Suprapubic skin (tissue), 4 donors: ENCODE data around the gene PIK3CG. TPM values are rescaled to one million over a fixed set of nuclear protein-coding genes. Genes with fewer than 3 reads are reported as not detected.
"Not testable (repeated sequence)": the region's sequence is repeated elsewhere in the genome, so short reads cannot be mapped to it uniquely, and the experiment has no call there.

Experiments used
- DNase-seq, 2 donors: peaks; one replicate each; pipeline ENCODE4 v3.0.0-alpha.2; 2019; ENCODE audit warnings: low spot score in 2 of 2
- H3K27ac ChIP-seq: fragments of 200-600 bp; sonication (generic); one replicate; pipeline ENCODE4 v1.5.1; 2019
- H3K27me3 ChIP-seq: fragments of 200-600 bp; sonication (generic); one replicate; pipeline ENCODE4 v1.5.1; 2019
- H3K36me3 ChIP-seq: fragments of 200-600 bp; sonication (generic); one replicate; pipeline ENCODE4 v1.5.1; 2019
- H3K4me1 ChIP-seq: fragments of 200-600 bp; sonication (generic); one replicate; pipeline ENCODE4 v1.5.1; 2019
- H3K4me3 ChIP-seq: fragments of 200-600 bp; sonication (generic); one replicate; pipeline ENCODE4 v1.5.1; 2019; ENCODE audit warnings: mild to moderate bottlenecking
- H3K9me3 ChIP-seq: fragments of 200-600 bp; sonication (generic); one replicate; pipeline ENCODE4 v1.5.1; 2019
- EP300 ChIP-seq: sonication (generic); formaldehyde crosslinking; IDR thresholded peaks from one replicate; pipeline ENCODE4 v1.6.1; 2017; ENCODE audit warnings: antibody characterized with exemption
- POLR2A ChIP-seq, 2 donors: fragments of 450-650 bp; IDR thresholded peaks; one replicate each; pipeline ENCODE4 v1.6.1; 2017; ENCODE audit warnings: antibody characterized with exemption in 2 of 2, mild to moderate bottlenecking in 2 of 2, moderate library complexity in 2 of 2
- POLR2AphosphoS5 ChIP-seq, 3 donors: sonication (generic); formaldehyde crosslinking; IDR thresholded peaks; one replicate each; pipeline ENCODE4 v1.6.1; 2017; ENCODE audit warnings: antibody characterized with exemption in 3 of 3
- WGBS: methylation state at CpG from one replicate; pipeline ENCODE4 v1.1.5; 2018; 5-methylcytosine and 5-hydroxymethylcytosine counted together
- total RNA-seq, 4 donors: library from RNA; depleted of rRNA; stranded (reverse); fragments of >200 nt; gene quantifications; one replicate each; pipeline ENCODE4 v1.1.0, GENCODE V29; 2016
- TF ChIP-seq, protein P1 (sequence below), 2 donors: fragments of 200-600 bp in 1 of 2; fragments of 450-650 bp in 1 of 2; sonication (generic) in 1 of 2; IDR thresholded peaks; one replicate each; pipeline ENCODE4 v1.5.1; 2016 to 2019; ENCODE audit warnings: antibody characterized with exemption in 2 of 2, mild to moderate bottlenecking in 1 of 2, moderate library complexity in 1 of 2

Gene PIK3CG
- total RNA-seq, 4 donors from 2014 or later = 1.3 to 6.2 (median 2.3) TPM

DNA sequence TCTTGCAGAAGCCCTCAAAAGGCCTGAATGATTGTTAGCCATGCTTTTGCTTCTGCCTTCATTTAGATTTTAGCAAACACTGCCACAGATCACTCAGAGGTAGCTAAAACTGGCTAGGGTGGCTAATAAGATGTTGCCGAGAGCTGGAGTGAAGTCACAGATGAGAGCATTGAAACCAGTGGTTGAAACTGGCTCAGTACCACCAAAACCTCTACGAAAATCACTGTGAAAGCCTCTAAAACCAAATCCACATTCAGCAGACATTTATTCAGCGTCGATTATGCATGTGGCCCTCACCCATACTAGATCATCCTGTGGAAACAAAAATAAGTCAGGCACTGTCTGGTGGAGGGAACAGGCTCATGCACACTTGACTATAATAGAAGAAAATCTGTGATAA, 50.8 kb downstream of the PIK3CG start:
- H3K27ac ChIP-seq = no peak overlapping the region
- H3K4me1 ChIP-seq = no peaks in the 10 kb centered on the region
- H3K36me3 ChIP-seq = no peaks in the 10 kb centered on the region
- 82% methylated on average over 4 of the region's 4 CpGs for WGBS
- H3K27me3 ChIP-seq = no peaks in the 10 kb centered on the region
- H3K4me3 ChIP-seq = no peak overlapping the region
- H3K9me3 ChIP-seq = no peaks in the 10 kb centered on the region
- TF ChIP-seq EP300 = no peak
- TF ChIP-seq, protein P1, sequence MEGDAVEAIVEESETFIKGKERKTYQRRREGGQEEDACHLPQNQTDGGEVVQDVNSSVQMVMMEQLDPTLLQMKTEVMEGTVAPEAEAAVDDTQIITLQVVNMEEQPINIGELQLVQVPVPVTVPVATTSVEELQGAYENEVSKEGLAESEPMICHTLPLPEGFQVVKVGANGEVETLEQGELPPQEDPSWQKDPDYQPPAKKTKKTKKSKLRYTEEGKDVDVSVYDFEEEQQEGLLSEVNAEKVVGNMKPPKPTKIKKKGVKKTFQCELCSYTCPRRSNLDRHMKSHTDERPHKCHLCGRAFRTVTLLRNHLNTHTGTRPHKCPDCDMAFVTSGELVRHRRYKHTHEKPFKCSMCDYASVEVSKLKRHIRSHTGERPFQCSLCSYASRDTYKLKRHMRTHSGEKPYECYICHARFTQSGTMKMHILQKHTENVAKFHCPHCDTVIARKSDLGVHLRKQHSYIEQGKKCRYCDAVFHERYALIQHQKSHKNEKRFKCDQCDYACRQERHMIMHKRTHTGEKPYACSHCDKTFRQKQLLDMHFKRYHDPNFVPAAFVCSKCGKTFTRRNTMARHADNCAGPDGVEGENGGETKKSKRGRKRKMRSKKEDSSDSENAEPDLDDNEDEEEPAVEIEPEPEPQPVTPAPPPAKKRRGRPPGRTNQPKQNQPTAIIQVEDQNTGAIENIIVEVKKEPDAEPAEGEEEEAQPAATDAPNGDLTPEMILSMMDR (IDR thresholded peaks at IDR 0.05) = no peak
- TF ChIP-seq POLR2AphosphoS5 (IDR thresholded peaks at IDR 0.05) = no peak
- TF ChIP-seq POLR2A (IDR thresholded peaks at IDR 0.05) = no peak
- no peak for DNase-seq

DNA sequence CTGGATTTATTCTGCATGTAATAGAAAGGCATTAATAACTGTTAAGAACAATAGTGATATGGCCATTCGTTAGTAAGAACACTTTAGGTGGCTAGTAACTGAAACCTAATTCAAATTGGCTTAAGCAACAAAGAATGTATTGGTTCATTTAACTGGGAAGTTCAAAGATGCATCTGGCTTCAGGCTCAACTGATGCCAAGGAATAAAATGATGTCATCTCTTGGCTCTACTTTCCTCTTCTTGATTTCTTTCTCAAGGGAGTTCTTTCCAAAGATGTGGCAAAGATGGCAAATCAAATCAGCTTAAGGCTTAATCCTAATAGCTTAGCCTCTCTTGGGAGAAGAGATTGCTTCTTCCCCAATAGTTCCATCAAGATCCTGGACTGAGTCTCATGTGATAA, 51.6 kb downstream of the PIK3CG start:
- DNase-seq = no peak
- TF ChIP-seq, protein P1 (IDR thresholded peaks at IDR 0.05) = no peak
- TF ChIP-seq POLR2A (IDR thresholded peaks at IDR 0.05) (no peak), EP300 (no peak), POLR2AphosphoS5 (IDR thresholded peaks at IDR 0.05) (no peak)
- WGBS = 40% methylated on average over 1 of the region's 1 CpG

DNA sequence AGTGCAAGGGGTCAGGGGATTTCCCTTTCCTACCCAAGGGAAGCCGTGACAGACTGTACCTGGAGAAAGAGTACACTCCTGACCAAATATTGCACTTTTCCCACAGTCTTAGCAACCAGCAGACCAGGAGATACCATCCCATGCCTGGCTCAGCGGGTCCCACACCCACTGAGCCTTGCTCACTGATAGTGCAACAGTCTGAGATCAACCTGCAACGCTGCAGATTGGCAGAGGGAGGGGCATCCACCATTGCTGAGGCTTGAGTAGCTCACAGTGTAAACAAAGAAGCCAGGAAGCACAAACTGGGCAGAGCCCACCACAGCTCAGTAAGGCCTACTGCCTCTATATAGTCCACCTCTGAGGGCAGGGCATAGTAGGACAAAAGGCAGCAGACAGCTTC, 53.9 kb downstream of the PIK3CG start:
- H3K4me1 ChIP-seq = no peaks in the 10 kb centered on the region
- no peak for TF ChIP-seq POLR2A (IDR thresholded peaks at IDR 0.05)
- no peaks in the 10 kb centered on the region for H3K27me3 ChIP-seq
- DNase-seq = no peak
- no peaks in the 10 kb centered on the region for H3K36me3 ChIP-seq
- no peak overlapping the region for H3K4me3 ChIP-seq
- no peaks in the 10 kb centered on the region for H3K9me3 ChIP-seq
- 93% methylated on average over 3 of the region's 3 CpGs for WGBS
- no peak overlapping the region for H3K27ac ChIP-seq

More for the DNA sequence above, 51.6 kb downstream of the PIK3CG start:
- Histone ChIP-seq H3K27me3 (no peaks in the 10 kb centered on the region), H3K4me3 (no peak overlapping the region), H3K9me3 (no peaks in the 10 kb centered on the region), H3K36me3 (no peaks in the 10 kb centered on the region), H3K27ac (no peak overlapping the region), H3K4me1 (no peaks in the 10 kb centered on the region)

DNA sequence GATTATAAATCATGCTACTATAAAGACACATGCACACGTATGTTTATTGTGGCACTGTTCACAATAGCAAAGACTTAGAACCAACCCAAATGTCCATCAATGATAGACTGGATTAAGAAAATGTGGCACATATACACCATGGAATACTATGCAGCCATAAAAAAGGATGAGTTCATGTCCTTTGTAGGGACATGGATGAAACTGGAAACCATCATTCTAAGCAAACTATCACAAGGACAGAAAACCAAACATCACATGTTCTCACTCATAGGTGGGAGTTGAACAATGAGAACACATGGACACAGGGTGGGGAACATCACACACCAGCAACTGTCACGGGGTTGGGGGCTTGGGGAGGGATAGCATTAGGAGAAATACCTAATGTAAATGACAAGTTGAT, 59.4 kb downstream of the PIK3CG start:
- not testable (repeated sequence) for H3K27me3 ChIP-seq, H3K4me3 ChIP-seq, H3K9me3 ChIP-seq, H3K4me1 ChIP-seq, DNase-seq, H3K27ac ChIP-seq, H3K36me3 ChIP-seq
- 70% methylated on average over 2 of the region's 2 CpGs for WGBS

DNA sequence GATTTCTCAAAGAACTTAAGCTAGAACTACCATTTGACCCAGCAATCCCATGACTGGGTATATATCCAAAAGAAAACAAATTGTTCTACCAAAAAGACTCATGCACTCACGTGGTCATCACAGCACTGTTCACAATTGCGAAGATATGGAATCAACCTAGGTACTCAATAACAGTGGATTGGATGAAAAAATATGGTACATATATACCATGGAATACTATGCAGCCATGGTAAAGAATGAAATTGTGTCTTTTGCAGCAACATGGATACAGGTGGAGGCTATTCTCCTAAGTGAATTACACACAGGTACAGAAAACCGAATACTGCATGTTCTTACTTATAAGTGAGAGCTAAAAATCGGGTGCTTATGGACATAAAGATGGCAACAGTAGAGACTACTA, 61.8 kb downstream of the PIK3CG start:
- WGBS = 84% methylated on average over 4 of the region's 4 CpGs
- Histone ChIP-seq H3K27ac (no peak overlapping the region), H3K4me3 (no peak overlapping the region), H3K36me3 (no peaks in the 10 kb centered on the region), H3K9me3 (no peaks in the 10 kb centered on the region), H3K4me1 (no peaks in the 10 kb centered on the region), H3K27me3 (no peaks in the 10 kb centered on the region)
- no peak for DNase-seq
- no peak for TF ChIP-seq POLR2A (IDR thresholded peaks at IDR 0.05)
- no peak for TF ChIP-seq EP300
- TF ChIP-seq POLR2AphosphoS5 (IDR thresholded peaks at IDR 0.05) = no peak
- TF ChIP-seq, protein P1 (IDR thresholded peaks at IDR 0.05) = no peak

DNA sequence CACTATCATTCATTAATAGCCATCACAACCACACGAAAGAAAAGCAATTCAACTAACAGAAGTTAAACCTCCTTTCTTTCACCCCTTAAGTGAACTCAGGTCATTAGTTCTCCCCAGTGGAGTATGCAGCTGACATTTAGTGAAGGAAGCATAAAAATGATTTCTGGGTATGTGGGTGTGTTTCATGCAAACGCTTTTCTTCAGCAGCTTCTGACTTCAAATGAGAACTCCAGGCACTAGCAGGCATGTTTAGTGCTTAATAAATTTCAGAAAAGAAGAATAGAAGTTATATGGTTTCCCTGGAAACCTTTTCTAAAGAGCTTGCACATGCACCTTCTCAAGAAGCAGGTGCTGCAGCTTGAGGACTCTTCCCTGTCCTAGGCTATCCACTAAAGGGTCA, 62.5 kb downstream of the PIK3CG start:
- DNase-seq = no peak
- Histone ChIP-seq H3K4me3 (no peak overlapping the region), H3K27me3 (no peaks in the 10 kb centered on the region), H3K27ac (no peak overlapping the region), H3K9me3 (no peaks in the 10 kb centered on the region), H3K36me3 (no peaks in the 10 kb centered on the region), H3K4me1 (no peaks in the 10 kb centered on the region)
- TF ChIP-seq POLR2AphosphoS5 (IDR thresholded peaks at IDR 0.05) (no peak), EP300 (no peak), POLR2A (IDR thresholded peaks at IDR 0.05) (no peak)
- TF ChIP-seq, protein P1 (IDR thresholded peaks at IDR 0.05) = no peak
- WGBS = 53% methylated on average over 2 of the region's 2 CpGs

DNA sequence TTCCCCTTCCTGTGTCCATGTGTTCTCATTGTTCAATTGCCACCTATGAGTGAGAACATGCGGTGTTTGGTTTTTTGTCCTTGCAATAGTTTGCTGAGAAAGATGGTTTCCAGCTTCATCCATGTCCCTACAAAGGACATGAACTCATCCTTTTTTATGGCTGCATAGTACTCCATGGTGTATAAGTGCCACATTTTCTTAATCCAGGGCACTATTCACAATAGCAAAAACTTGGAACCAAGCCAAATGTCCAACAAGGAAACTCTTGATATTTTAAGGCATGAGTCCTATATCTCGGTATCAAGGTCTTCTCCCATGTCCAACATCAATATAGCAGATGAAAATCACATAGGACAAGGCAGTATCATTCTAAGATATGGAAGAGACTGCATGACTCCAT, 64.5 kb downstream of the PIK3CG start:
- 95% methylated on average over 2 of the region's 2 CpGs for WGBS

More for the DNA sequence above, 64.5 kb downstream of the PIK3CG start:
- not testable (repeated sequence) for DNase-seq, H3K4me1 ChIP-seq, H3K27me3 ChIP-seq, H3K9me3 ChIP-seq, H3K36me3 ChIP-seq, H3K4me3 ChIP-seq, H3K27ac ChIP-seq
